ENCODE data around the gene CCNB1IP1.
"Not testable (repeated sequence)": the region's sequence is repeated elsewhere in the genome, so short reads cannot be mapped to it uniquely, and the experiment has no call there.

CCNB1IP1 gene

DNA sequence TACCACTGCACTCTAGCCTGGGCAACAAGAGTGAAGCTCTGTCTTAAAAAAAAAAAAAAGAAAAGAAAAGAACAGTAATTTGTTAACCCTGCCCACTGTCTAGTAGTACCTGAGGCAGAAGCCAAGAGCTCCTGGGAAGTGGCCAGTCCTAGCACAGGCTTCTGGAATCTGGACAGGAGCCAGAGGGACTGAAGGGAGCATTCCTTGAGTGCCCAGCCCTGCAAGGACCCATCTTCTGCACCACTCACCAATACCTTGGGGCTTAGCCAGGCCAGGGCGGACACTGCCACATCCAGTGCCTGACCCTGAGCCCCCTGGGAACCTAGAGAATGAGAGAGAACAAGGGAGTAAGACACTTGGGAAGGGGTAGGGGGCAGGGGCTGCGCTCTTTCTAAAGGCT is 44.1 kb upstream of the CCNB1IP1 start:
- TF ChIP-seq, protein P1, sequence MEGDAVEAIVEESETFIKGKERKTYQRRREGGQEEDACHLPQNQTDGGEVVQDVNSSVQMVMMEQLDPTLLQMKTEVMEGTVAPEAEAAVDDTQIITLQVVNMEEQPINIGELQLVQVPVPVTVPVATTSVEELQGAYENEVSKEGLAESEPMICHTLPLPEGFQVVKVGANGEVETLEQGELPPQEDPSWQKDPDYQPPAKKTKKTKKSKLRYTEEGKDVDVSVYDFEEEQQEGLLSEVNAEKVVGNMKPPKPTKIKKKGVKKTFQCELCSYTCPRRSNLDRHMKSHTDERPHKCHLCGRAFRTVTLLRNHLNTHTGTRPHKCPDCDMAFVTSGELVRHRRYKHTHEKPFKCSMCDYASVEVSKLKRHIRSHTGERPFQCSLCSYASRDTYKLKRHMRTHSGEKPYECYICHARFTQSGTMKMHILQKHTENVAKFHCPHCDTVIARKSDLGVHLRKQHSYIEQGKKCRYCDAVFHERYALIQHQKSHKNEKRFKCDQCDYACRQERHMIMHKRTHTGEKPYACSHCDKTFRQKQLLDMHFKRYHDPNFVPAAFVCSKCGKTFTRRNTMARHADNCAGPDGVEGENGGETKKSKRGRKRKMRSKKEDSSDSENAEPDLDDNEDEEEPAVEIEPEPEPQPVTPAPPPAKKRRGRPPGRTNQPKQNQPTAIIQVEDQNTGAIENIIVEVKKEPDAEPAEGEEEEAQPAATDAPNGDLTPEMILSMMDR (IDR thresholded peaks at IDR 0.05; ENCODE audit: poor library complexity, severe bottlenecking): no peak
- no peaks in the 10 kb centered on the region for H3K4me1 ChIP-seq (ENCODE audit: insufficient read depth, poor library complexity, severe bottlenecking)
- no peaks in the 10 kb centered on the region for H3K9me3 ChIP-seq (ENCODE audit: severe bottlenecking)
- peaks cover 95% of the 10 kb centered on the region for H3K36me3 ChIP-seq (ENCODE audit: low read depth)
- no peak overlapping the region for H3K4me3 ChIP-seq (ENCODE audit: severe bottlenecking)
- ATAC-seq (ENCODE audit: low read depth): no peak
- H3K27ac ChIP-seq (ENCODE audit: poor library complexity, severe bottlenecking): no peak overlapping the region
- H3K27me3 ChIP-seq (ENCODE audit: insufficient read depth, poor library complexity, severe bottlenecking): no peaks in the 10 kb centered on the region
- no peak for DNase-seq (ENCODE audit: low spot score)

DNA sequence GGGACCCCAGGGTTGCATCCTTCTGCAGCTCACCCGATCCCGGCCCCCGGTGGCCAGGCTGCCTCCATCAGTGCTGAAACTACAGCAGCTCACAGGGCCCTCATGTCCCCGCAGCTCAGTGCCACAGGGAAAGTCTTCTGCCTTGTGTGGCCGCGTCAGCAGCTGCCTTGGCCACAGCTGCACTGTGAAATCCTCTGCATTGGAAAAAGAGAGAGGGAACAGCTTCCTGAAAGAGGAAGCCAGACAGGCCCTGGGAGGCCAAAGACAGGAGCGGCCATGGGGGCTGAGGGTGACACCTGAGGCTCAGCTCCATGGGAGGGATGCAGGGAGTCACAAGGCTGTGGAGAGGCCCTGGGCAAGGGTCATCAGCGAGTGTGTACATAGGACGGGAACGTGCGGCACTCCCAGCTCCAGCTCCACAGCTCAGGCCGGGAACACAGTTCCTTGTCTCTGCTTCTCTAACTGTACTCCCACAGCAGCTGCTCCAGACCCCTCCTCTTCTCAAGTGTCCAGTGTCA is 43.1 kb upstream of the CCNB1IP1 start:
- no peaks in the 10 kb centered on the region for H3K9me3 ChIP-seq (ENCODE audit: severe bottlenecking)
- H3K27me3 ChIP-seq (ENCODE audit: insufficient read depth, poor library complexity, severe bottlenecking): no peaks in the 10 kb centered on the region
- H3K4me1 ChIP-seq (ENCODE audit: insufficient read depth, poor library complexity, severe bottlenecking): no peaks in the 10 kb centered on the region
- peaks cover 95% of the 10 kb centered on the region for H3K36me3 ChIP-seq (ENCODE audit: low read depth)
- no peak for DNase-seq (ENCODE audit: low spot score)
- no peak overlapping the region for H3K27ac ChIP-seq (ENCODE audit: poor library complexity, severe bottlenecking)
- no peak overlapping the region for H3K4me3 ChIP-seq (ENCODE audit: severe bottlenecking)
- TF ChIP-seq, protein P1 (IDR thresholded peaks at IDR 0.05; ENCODE audit: poor library complexity, severe bottlenecking): no peak
- no peak for ATAC-seq (ENCODE audit: low read depth)

DNA sequence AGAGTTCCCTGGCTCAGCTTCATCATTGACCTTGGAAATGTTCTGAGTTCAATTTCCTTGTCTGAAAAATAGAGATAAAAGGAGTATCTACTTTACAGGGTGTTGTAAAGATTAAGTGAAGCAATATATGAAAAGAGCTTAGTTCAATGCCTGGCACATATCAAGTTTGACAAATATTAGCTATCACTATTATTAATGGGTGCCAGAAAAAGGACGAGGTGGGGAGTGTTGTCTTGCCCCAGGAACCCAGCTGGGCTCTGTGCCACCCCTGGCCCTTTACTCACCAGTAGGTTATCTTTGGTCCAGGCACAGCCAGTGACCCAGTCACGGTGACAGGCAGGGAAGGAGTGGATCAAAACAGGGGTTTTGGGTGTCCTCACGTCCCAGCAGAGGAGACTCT is 42.4 kb upstream of the CCNB1IP1 start:
- no peak overlapping the region for H3K27ac ChIP-seq (ENCODE audit: poor library complexity, severe bottlenecking)
- H3K4me3 ChIP-seq (ENCODE audit: severe bottlenecking): no peak overlapping the region
- no peaks in the 10 kb centered on the region for H3K9me3 ChIP-seq (ENCODE audit: severe bottlenecking)
- H3K27me3 ChIP-seq (ENCODE audit: insufficient read depth, poor library complexity, severe bottlenecking): no peaks in the 10 kb centered on the region
- no peak for DNase-seq (ENCODE audit: low spot score)
- TF ChIP-seq, protein P1 (IDR thresholded peaks at IDR 0.05; ENCODE audit: poor library complexity, severe bottlenecking): no peak
- H3K36me3 ChIP-seq (ENCODE audit: low read depth): peaks cover 95% of the 10 kb centered on the region
- H3K4me1 ChIP-seq (ENCODE audit: insufficient read depth, poor library complexity, severe bottlenecking): no peaks in the 10 kb centered on the region
- no peak for ATAC-seq (ENCODE audit: low read depth)

DNA sequence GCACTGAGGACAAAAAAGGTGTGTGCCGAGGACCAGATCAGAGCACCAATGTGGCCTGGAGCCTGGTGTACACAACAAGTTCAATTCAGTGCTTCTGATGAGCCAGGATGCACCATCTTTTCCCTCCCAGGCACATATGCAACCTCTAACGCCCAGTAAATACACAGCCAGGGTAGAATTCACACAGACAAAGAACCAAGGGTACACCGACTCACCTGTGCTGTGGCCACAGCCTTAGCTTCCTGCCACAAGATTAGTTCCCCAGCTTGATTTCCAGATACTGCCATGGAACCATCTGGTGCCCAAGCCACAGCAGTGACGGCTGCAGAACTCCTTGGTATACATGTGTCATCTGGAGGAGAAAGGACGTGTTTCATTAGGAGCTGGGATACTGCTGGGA is 39.7 kb upstream of the CCNB1IP1 start:
- no peak for DNase-seq (ENCODE audit: low spot score)
- H3K4me1 ChIP-seq (ENCODE audit: insufficient read depth, poor library complexity, severe bottlenecking): no peaks in the 10 kb centered on the region
- no peaks in the 10 kb centered on the region for H3K27me3 ChIP-seq (ENCODE audit: insufficient read depth, poor library complexity, severe bottlenecking)
- no peak overlapping the region for H3K27ac ChIP-seq (ENCODE audit: poor library complexity, severe bottlenecking)
- no peaks in the 10 kb centered on the region for H3K9me3 ChIP-seq (ENCODE audit: severe bottlenecking)
- TF ChIP-seq, protein P1 (IDR thresholded peaks at IDR 0.05; ENCODE audit: poor library complexity, severe bottlenecking): no peak
- peaks cover 93% of the 10 kb centered on the region for H3K36me3 ChIP-seq (ENCODE audit: low read depth)
- no peak overlapping the region for H3K4me3 ChIP-seq (ENCODE audit: severe bottlenecking)
- ATAC-seq (ENCODE audit: low read depth): no peak

DNA sequence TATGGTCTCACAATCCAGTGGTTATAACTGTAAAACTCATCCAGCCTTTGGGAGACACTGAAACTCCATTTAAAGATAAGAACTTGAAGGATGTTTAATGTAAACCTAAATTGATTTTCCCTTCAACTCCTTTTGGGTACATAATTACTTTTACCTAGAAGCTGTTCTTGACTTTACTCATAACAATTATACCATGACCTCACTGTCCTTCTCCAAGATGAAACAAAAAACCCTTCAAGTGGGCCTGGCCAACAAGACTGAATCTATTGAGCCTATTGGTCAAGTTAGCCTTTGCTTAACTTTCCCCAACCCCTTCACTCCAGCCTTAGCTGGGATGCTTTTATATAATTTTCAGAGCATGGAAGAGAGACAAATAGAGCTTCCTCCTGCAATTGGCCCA is 32.8 kb upstream of the CCNB1IP1 start:
- DNase-seq (ENCODE audit: low spot score) (no peak), ATAC-seq (ENCODE audit: low read depth) (no peak)
- TF ChIP-seq, protein P1 (IDR thresholded peaks at IDR 0.05; ENCODE audit: poor library complexity, severe bottlenecking): no peak
- no peaks in the 10 kb centered on the region for H3K4me1 ChIP-seq (ENCODE audit: insufficient read depth, poor library complexity, severe bottlenecking)
- no peak overlapping the region for H3K27ac ChIP-seq (ENCODE audit: poor library complexity, severe bottlenecking)
- H3K36me3 ChIP-seq (ENCODE audit: low read depth): peaks cover 67% of the 10 kb centered on the region
- H3K4me3 ChIP-seq (ENCODE audit: severe bottlenecking): no peak overlapping the region
- no peaks in the 10 kb centered on the region for H3K9me3 ChIP-seq (ENCODE audit: severe bottlenecking)
- H3K27me3 ChIP-seq (ENCODE audit: insufficient read depth, poor library complexity, severe bottlenecking): no peaks in the 10 kb centered on the region

DNA sequence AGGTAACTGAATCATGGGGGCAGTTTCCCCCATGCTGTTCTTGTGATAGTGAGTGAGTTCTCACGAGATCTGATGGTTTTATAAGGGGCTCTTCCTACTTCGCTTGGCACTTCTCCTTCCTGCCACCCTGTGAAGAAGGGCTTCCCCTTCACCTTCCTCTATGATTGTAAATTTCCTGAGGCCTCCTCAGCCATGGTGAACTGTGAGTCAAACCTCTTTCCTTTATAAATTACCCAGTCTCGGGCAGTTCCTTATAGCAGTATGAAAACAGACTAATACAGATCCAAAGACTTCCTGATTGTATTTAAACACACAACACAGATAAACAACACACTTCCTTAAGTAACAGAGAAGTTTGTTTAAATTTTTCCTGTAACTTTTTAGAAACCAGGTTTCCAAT is 25.4 kb upstream of the CCNB1IP1 start:
- H3K9me3 ChIP-seq (ENCODE audit: severe bottlenecking); H3K4me3 ChIP-seq (ENCODE audit: severe bottlenecking); ATAC-seq (ENCODE audit: low read depth); H3K27ac ChIP-seq (ENCODE audit: poor library complexity, severe bottlenecking); DNase-seq (ENCODE audit: low spot score); H3K4me1 ChIP-seq (ENCODE audit: insufficient read depth, poor library complexity, severe bottlenecking); H3K27me3 ChIP-seq (ENCODE audit: insufficient read depth, poor library complexity, severe bottlenecking): not testable (repeated sequence)
- peaks cover 83% of the 10 kb centered on the region for H3K36me3 ChIP-seq (ENCODE audit: low read depth)

Measured in RWPE2 (cell line).